Kidney epithelial cell (primary cell): Measurements from ENCODE around the gene ADK. TPM values are rescaled to one million over a fixed set of nuclear protein-coding genes. Genes with fewer than 3 reads are reported as not detected.

Source experiments
- DNase-seq: peaks from one replicate; pipeline ENCODE4 v3.0.0-alpha.2; 2010; ENCODE audit warnings: low read depth
- H3K27me3 ChIP-seq: 2 replicates; pipeline ENCODE4 v1.6.0; 2011; ENCODE audit warnings: low read length; ENCODE audit not compliant: control insufficient read depth, insufficient read depth
- H3K36me3 ChIP-seq: 2 replicates; pipeline ENCODE4 v1.5.1; 2011; ENCODE audit warnings: low read length; ENCODE audit not compliant: control insufficient read depth, insufficient read depth
- H3K4me3 ChIP-seq: 2 replicates; pipeline ENCODE4 v1.5.1; 2011; ENCODE audit warnings: low read depth, mild to moderate bottlenecking, control low read depth, low read length
- CTCF ChIP-seq: IDR thresholded peaks from 2 replicates; pipeline ENCODE4 v1.5.1; 2011; ENCODE audit warnings: mild to moderate bottlenecking, moderate library complexity, low read length, control low read depth, inconsistent platforms; ENCODE audit not compliant: insufficient read depth, poor library complexity, severe bottlenecking
- total RNA-seq: library from RNA; depleted of rRNA; stranded (reverse); fragments of >200 nt; gene quantifications from 2 replicates; pipeline ENCODE4 v1.2.3, GENCODE V29; 2015

Gene ADK
- total RNA-seq, 1 donor from 2014 or later: 43.6 TPM

- no peak for DNase-seq
- H3K36me3 ChIP-seq: no peaks in the 10 kb centered on the region
- H3K4me3 ChIP-seq: no peak overlapping the region
- TF ChIP-seq CTCF: no peak
- H3K27me3 ChIP-seq: no peaks in the 10 kb centered on the region
These were observed 448.0 kb downstream of the ADK start for GRCh38 chr10:74598891-74599566.

GRCh38 chr10:74599672-74600071, 448.7 kb downstream of the ADK start:
- no peak for TF ChIP-seq CTCF
- H3K27me3 ChIP-seq: no peaks in the 10 kb centered on the region
- no peak for DNase-seq
- no peaks in the 10 kb centered on the region for H3K36me3 ChIP-seq
- no peak overlapping the region for H3K4me3 ChIP-seq

- Histone ChIP-seq H3K36me3 (no peaks in the 10 kb centered on the region), H3K4me3 (no peak overlapping the region)
- TF ChIP-seq CTCF: no peak
These were observed 449.1 kb downstream of the ADK start for GRCh38 chr10:74600170-74600569.

GRCh38 chr10:74602576-74602975, 451.6 kb downstream of the ADK start:
- no peak for DNase-seq
- no peak overlapping the region for H3K4me3 ChIP-seq
- H3K36me3 ChIP-seq: no peaks in the 10 kb centered on the region
- TF ChIP-seq CTCF: no peak
- no peaks in the 10 kb centered on the region for H3K27me3 ChIP-seq

More at GRCh38 chr10:74600170-74600569, 449.1 kb downstream of the ADK start:
- DNase-seq: no peak
- H3K27me3 ChIP-seq: no peaks in the 10 kb centered on the region

- no peak for DNase-seq
- no peaks in the 10 kb centered on the region for H3K27me3 ChIP-seq
- no peak overlapping the region for H3K4me3 ChIP-seq
- no peak for TF ChIP-seq CTCF
- no peaks in the 10 kb centered on the region for H3K36me3 ChIP-seq
These were observed 459.3 kb downstream of the ADK start for GRCh38 chr10:74610299-74610698.

GRCh38 chr10:74612195-74612594, 461.2 kb downstream of the ADK start:
- H3K36me3 ChIP-seq: no peaks in the 10 kb centered on the region
- no peak for DNase-seq
- TF ChIP-seq CTCF: no peak
- H3K4me3 ChIP-seq: no peak overlapping the region
- H3K27me3 ChIP-seq: no peaks in the 10 kb centered on the region
